CD4-positive, alpha-beta T cell (primary cell): ENCODE data around the gene SMCR8. TPM values are rescaled to one million over a fixed set of nuclear protein-coding genes. Genes with fewer than 3 reads are reported as not detected.
"Not testable (repeated sequence)": the region's sequence is repeated elsewhere in the genome, so short reads cannot be mapped to it uniquely, and the experiment has no call there.

ENCODE experiments used
- ATAC-seq: fragments of 200-7000 bp; cut with Tn5 transposase; one replicate; pipeline ENCODE4 v1.10.0; 2022; ENCODE audit warnings: mild to moderate bottlenecking; ENCODE audit not compliant: poor library complexity
- CTCF ChIA-PET: fragments of 350-600 bp; sonication (Branson Sonifier 250); formaldehyde crosslinking; loops from one replicate; lab custom pipeline; 2021; ENCODE audit warnings: antibody characterized with exemption, inconsistent platforms; lab: Charles Lee
- POLR2A ChIA-PET: fragments of 350-600 bp; sonication (Branson Sonifier 250); formaldehyde crosslinking; loops from one replicate; lab custom pipeline; 2021; ENCODE audit warnings: antibody characterized with exemption, inconsistent platforms; lab: Charles Lee
- DNase-seq, 14 experiments: peaks; one replicate each; pipeline ENCODE4 v3.0.0-alpha.2; 2013 to 2020; ENCODE audit warnings: mixed read lengths in 2 of 14
- H3K27ac ChIP-seq, 2 donors: one replicate each; pipeline versions ENCODE4 v1.5.1 to v1.7.0; 2013; ENCODE audit warnings: low read length in 2 of 2, low read depth in 1 of 2, mild to moderate bottlenecking in 1 of 2
- H3K27me3 ChIP-seq, 2 experiments: 1 replicate in 1 of 2; 2 replicates in 1 of 2; pipeline versions ENCODE4 v1.6.1 to v1.7.0; 2013; ENCODE audit warnings: low read length in 2 of 2, control low read depth in 1 of 2, mild to moderate bottlenecking in 1 of 2, moderate library complexity in 1 of 2; ENCODE audit not compliant: insufficient read depth in 2 of 2, control insufficient read depth in 1 of 2
- H3K36me3 ChIP-seq: one replicate; pipeline ENCODE4 v1.6.1; 2013; ENCODE audit warnings: low read length, control low read depth; ENCODE audit not compliant: insufficient read depth
- H3K4me1 ChIP-seq: one replicate; pipeline ENCODE4 v1.6.1; 2013; ENCODE audit warnings: low read length, control low read depth; ENCODE audit not compliant: insufficient read depth
- H3K4me3 ChIP-seq: one replicate; pipeline ENCODE4 v1.5.1; 2013; ENCODE audit warnings: mild to moderate bottlenecking, low read length, moderate library complexity
- H3K9me3 ChIP-seq, 2 experiments: 1 replicate in 1 of 2; 2 replicates in 1 of 2; pipeline versions ENCODE4 v1.6.1 to v1.7.0; 2013; ENCODE audit warnings: low read length in 2 of 2, mild to moderate bottlenecking in 2 of 2, control low read depth in 1 of 2, moderate library complexity in 1 of 2; ENCODE audit not compliant: control insufficient read depth in 1 of 2, insufficient read depth in 1 of 2
- H3K27ac Mint-ChIP-seq: one replicate; pipeline ENCODE4 v1.8.0; 2020; ENCODE audit warnings: mixed read lengths
- H3K27me3 Mint-ChIP-seq: one replicate; pipeline ENCODE4 v1.8.0; 2021; ENCODE audit warnings: mixed read lengths
- H3K36me3 Mint-ChIP-seq: one replicate; pipeline ENCODE4 v1.8.0; 2021; ENCODE audit warnings: low read depth, mixed read lengths
- H3K4me1 Mint-ChIP-seq: one replicate; pipeline ENCODE4 v1.8.0; 2021; ENCODE audit warnings: low read depth, mixed read lengths
- H3K4me3 Mint-ChIP-seq: one replicate; pipeline ENCODE4 v1.8.0; 2020; ENCODE audit warnings: mild to moderate bottlenecking, mixed read lengths
- H3K9me3 Mint-ChIP-seq: one replicate; pipeline ENCODE4 v1.8.0; 2020; ENCODE audit warnings: mixed read lengths
- CTCF ChIP-seq: fragments of 200-600 bp; IDR thresholded peaks from one replicate; pipeline ENCODE4 v1.8.0; 2022; ENCODE audit warnings: antibody characterized with exemption, mild to moderate bottlenecking
- intact Hi-C, 2 experiments: fragments of 100-400 bp; cut with DNase I in 1 of 2; cut with micrococcal nuclease in 1 of 2; formaldehyde crosslinking; loops; one replicate each; pipeline versions ENCODE4 v1.15.1 to v1.9.0; 2023 to 2025; cut with DNase I, micrococcal nuclease
- total RNA-seq, 174 experiments: library from RNA in 2 of 174; stranded (reverse) in 2 of 174; gene quantifications; one replicate each; pipeline ENCODE4 v1.2.3 and lab custom pipeline; 2021 to 2026

The SMCR8 gene
- total RNA-seq, 2 experiments from 2014 or later, result 52.2 to 54.5 TPM

- intact Hi-C loops, result no loop called here
- TF ChIP-seq CTCF, result no peak
- no peak for ATAC-seq
- Histone ChIP-seq H3K4me3 (no peak overlapping the region), H3K36me3 (no peaks in the 10 kb centered on the region), H3K27me3 (no peaks in the 10 kb centered on the region), H3K27ac (no peak overlapping the region), H3K4me1 (no peaks in the 10 kb centered on the region), H3K9me3 (peaks cover 0 to 4% of the 10 kb centered on the region in 2 experiments)
- DNase-seq, result no peak
- Mint-ChIP-seq H3K36me3 (no peaks in the 10 kb centered on the region), H3K4me1 (no peaks in the 10 kb centered on the region), H3K4me3 (no peak overlapping the region), H3K27me3 (no peaks in the 10 kb centered on the region), H3K27ac (no peak overlapping the region), H3K9me3 (no peaks in the 10 kb centered on the region)
- POLR2A ChIA-PET, result no interaction called here
- CTCF ChIA-PET, result no interaction called here
Measured at GRCh38 chr17:18370761-18371160, 55.7 kb downstream of the SMCR8 start.

- DNase-seq (no peak), ATAC-seq (no peak)
- H3K27ac Mint-ChIP-seq, result no peak overlapping the region
- H3K36me3 ChIP-seq, result no peaks in the 10 kb centered on the region
- no peaks in the 10 kb centered on the region for H3K4me1 Mint-ChIP-seq
- H3K4me1 ChIP-seq, result no peaks in the 10 kb centered on the region
- H3K9me3 Mint-ChIP-seq, result no peaks in the 10 kb centered on the region
- H3K27me3 ChIP-seq, result no peaks in the 10 kb centered on the region
- no peak overlapping the region for H3K27ac ChIP-seq
- TF ChIP-seq CTCF, result no peak
- peaks cover 0 to 4% of the 10 kb centered on the region in 2 experiments for H3K9me3 ChIP-seq
- no peaks in the 10 kb centered on the region for H3K27me3 Mint-ChIP-seq
- ChIA-PET POLR2A (no interaction called here), CTCF (no interaction called here)
- no peak overlapping the region for H3K4me3 ChIP-seq
- no peaks in the 10 kb centered on the region for H3K36me3 Mint-ChIP-seq
- intact Hi-C loops, result no loop called here
- H3K4me3 Mint-ChIP-seq, result no peak overlapping the region
Measured at GRCh38 chr17:18371455-18371854, 56.4 kb downstream of the SMCR8 start.

- H3K9me3 Mint-ChIP-seq, H3K27me3 ChIP-seq, CTCF ChIA-PET, H3K4me1 Mint-ChIP-seq, H3K4me3 ChIP-seq, ATAC-seq, H3K27me3 Mint-ChIP-seq, H3K27ac Mint-ChIP-seq, H3K36me3 Mint-ChIP-seq, H3K36me3 ChIP-seq, H3K27ac ChIP-seq, H3K4me3 Mint-ChIP-seq, POLR2A ChIA-PET, intact Hi-C loops, DNase-seq, H3K9me3 ChIP-seq, H3K4me1 ChIP-seq: not testable (repeated sequence)
Measured at GRCh38 chr17:18373181-18373580, 58.1 kb downstream of the SMCR8 start.

GRCh38 chr17:18374216-18374615, 59.1 kb downstream of the SMCR8 start:
- peaks cover 0 to 4% of the 10 kb centered on the region in 2 experiments for H3K9me3 ChIP-seq
- no peak for TF ChIP-seq CTCF
- ChIA-PET CTCF (no interaction called here), POLR2A (no interaction called here)
- Mint-ChIP-seq H3K4me3 (no peak overlapping the region), H3K9me3 (no peaks in the 10 kb centered on the region), H3K36me3 (no peaks in the 10 kb centered on the region), H3K27me3 (no peaks in the 10 kb centered on the region), H3K4me1 (no peaks in the 10 kb centered on the region), H3K27ac (no peak overlapping the region)
- H3K4me1 ChIP-seq, result peaks cover 4% of the 10 kb centered on the region
- intact Hi-C loops, result no loop called here
- H3K36me3 ChIP-seq, result no peaks in the 10 kb centered on the region
- DNase-seq (no peak), ATAC-seq (no peak)
- H3K4me3 ChIP-seq, result no peak overlapping the region
- H3K27me3 ChIP-seq, result no peaks in the 10 kb centered on the region
- H3K27ac ChIP-seq, result no peak overlapping the region
